WTC11 (cell line): ENCODE results near the gene ZBTB7C.

ENCODE experiments used
- CTCF ChIP-seq: fragments of 200-600 bp; IDR thresholded peaks from 2 replicates; pipeline ENCODE4 v1.8.0; 2022; ENCODE audit warnings: antibody characterized with exemption
- ELF4 ChIP-seq: sonication (generic); formaldehyde crosslinking; IDR thresholded peaks from 2 replicates; pipeline ENCODE4 v1.8.1; 2022; ENCODE audit warnings: low read depth, mild to moderate bottlenecking, moderate library complexity, missing genetic modification reagents
- NR3C1 ChIP-seq: sonication (generic); formaldehyde crosslinking; conservative IDR thresholded peaks from 2 replicates; pipeline ENCODE4 v1.8.1; 2023; ENCODE audit warnings: low read depth, mild to moderate bottlenecking, missing genetic modification reagents
- RELA ChIP-seq: sonication (generic); formaldehyde crosslinking; IDR thresholded peaks from 2 replicates; pipeline ENCODE4 v1.8.1; 2022; ENCODE audit warnings: missing genetic modification reagents, mild to moderate bottlenecking, borderline replicate concordance

DNA sequence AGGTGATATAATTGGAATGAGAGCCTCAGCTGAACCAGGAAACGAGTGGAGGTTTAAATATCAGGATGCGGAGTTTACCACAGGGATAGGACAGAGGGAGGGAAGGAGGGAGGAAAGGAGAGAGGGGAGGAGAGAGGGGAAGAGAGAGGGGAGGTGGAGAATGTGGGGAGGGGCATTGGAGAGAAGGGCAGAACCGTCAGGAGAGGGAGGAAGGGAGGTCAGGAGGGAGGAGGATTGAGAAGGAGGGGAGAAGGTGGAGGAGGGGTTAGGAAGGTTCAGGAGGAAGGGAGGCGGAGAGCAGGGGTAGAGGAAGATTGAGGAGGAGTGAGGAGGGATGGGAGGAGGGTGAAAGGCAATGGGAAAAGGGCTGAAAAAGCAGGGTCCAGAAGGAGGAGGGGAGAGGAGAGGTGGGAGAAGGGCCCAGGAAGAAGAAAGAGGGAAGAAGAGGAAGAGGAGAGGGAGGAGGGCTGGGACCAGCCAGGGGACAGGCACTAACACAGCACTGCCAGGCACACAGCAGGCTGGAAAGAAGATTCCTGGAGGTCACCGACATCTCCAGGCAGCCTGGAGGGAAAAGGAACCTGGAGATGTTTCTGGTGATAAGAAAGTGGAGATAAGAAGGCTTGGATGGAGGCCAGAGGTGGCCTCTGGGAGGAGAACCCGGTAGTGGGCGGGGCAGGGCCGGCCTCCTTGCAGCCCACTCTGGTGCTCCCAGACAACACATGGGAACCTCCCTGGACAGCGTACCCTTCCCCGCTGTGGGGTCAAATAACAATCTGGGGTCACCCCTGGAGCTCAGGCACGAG is 302.0 kb downstream of the ZBTB7C start:
- TF ChIP-seq CTCF (no peak), RELA (CRISPR knock-in tag) (no peak), NR3C1 (no peak), ELF4 (CRISPR knock-in tag) (no peak)
